Measurements from ENCODE around the gene SLC12A5. TPM values are rescaled to one million over a fixed set of nuclear protein-coding genes. Genes with fewer than 3 reads are reported as not detected.
A peak's percentile ranks its signal among the peaks of the same experiment; 100 is the strongest.

Gene SLC12A5
- total RNA-seq, 1 experiment from 2014 or later, result 7.2 TPM

DNA sequence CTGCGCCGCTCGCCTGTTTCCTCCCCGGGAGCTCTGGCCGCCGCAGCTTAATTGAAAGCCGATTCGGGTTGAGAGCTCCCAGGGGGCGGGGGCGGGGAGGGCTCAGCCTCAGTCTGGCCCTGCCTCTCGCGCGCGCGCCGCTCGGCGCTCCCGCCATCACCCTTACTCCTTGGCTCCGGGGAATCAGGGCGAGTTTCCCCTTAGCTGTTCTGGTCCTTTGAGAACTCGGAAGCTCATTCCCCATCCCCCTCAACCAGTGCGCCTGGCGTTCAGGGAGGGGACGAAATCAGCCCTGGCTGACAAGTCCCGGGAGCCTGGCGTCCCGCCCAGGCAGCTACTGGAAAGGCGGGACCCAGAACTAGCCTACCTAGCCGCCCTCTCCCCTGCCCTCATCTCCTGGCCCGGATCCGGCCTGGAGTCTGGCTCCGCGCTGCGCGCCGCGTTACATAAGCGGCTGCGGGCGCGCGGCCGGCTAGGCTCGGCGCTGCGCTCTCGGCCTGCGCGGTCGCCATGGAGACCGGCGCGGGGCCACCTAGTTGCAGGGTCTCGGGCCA, 2.8 kb downstream of the SLC12A5 start (continued):
- TF ChIP-seq NFYB (CRISPR knock-in tag; conservative IDR thresholded peaks at IDR 0.05; ENCODE audit: low read depth) (no peak), SMAD4 (CRISPR knock-in tag; IDR thresholded peaks at IDR 0.05) (no peak), TEAD4 (CRISPR knock-in tag; IDR thresholded peaks at IDR 0.05) (no peak), PRDM15 (CRISPR knock-in tag; IDR thresholded peaks at IDR 0.05) (peak; percentile 89), ZNF219 (CRISPR knock-in tag; IDR thresholded peaks at IDR 0.05; ENCODE audit: borderline replicate concordance) (no peak), TEAD1 (CRISPR knock-in tag; IDR thresholded peaks at IDR 0.05) (no peak), ETV6 (CRISPR knock-in tag; IDR thresholded peaks at IDR 0.05) (no peak), RORB (CRISPR knock-in tag; IDR thresholded peaks at IDR 0.05) (no peak), TP53 (CRISPR knock-in tag; IDR thresholded peaks at IDR 0.05) (no peak), FOXK1 (CRISPR knock-in tag; IDR thresholded peaks at IDR 0.05) (no peak), ZBTB21 (CRISPR knock-in tag; IDR thresholded peaks at IDR 0.05; ENCODE audit: borderline replicate concordance) (no peak), ZNF416 (CRISPR knock-in tag; IDR thresholded peaks at IDR 0.05) (no peak), ELF4 (CRISPR knock-in tag; IDR thresholded peaks at IDR 0.05; ENCODE audit: low read depth) (no peak), FOXP1 (CRISPR knock-in tag; IDR thresholded peaks at IDR 0.05; ENCODE audit: borderline replicate concordance) (peak; percentile 58; the same call in 1 of the 2 replicates), ATF1 (CRISPR knock-in tag; IDR thresholded peaks at IDR 0.05) (no peak), CBFB (CRISPR knock-in tag; IDR thresholded peaks at IDR 0.05; ENCODE audit: low read depth) (0 out of 2 replicates have a peak, but pooled peaks have one; percentile 63), RELA (CRISPR knock-in tag; IDR thresholded peaks at IDR 0.05; ENCODE audit: borderline replicate concordance) (no peak), KAT7 (CRISPR knock-in tag; IDR thresholded peaks at IDR 0.05; ENCODE audit: borderline replicate concordance) (no peak), ZNF396 (CRISPR knock-in tag; IDR thresholded peaks at IDR 0.05; ENCODE audit: borderline replicate concordance) (no peak), ZNF317 (CRISPR knock-in tag; IDR thresholded peaks at IDR 0.05; ENCODE audit: borderline replicate concordance, low read depth) (no peak), ESRRA (CRISPR knock-in tag; IDR thresholded peaks at IDR 0.05; ENCODE audit: borderline replicate concordance) (0 out of 2 replicates have a peak, but pooled peaks have one; percentile 39), HMGXB4 (CRISPR knock-in tag; IDR thresholded peaks at IDR 0.05) (0 out of 2 replicates have a peak, but pooled peaks have one; percentile 59), GABPB1 (CRISPR knock-in tag; IDR thresholded peaks at IDR 0.05) (no peak), ZNF281 (CRISPR knock-in tag; IDR thresholded peaks at IDR 0.05) (no peak), HMGA2 (CRISPR knock-in tag; IDR thresholded peaks at IDR 0.05) (no peak), JUN (CRISPR knock-in tag; IDR thresholded peaks at IDR 0.05) (no peak), NFATC4 (CRISPR knock-in tag; IDR thresholded peaks at IDR 0.05) (no peak)
- TF ChIP-seq, protein P1, sequence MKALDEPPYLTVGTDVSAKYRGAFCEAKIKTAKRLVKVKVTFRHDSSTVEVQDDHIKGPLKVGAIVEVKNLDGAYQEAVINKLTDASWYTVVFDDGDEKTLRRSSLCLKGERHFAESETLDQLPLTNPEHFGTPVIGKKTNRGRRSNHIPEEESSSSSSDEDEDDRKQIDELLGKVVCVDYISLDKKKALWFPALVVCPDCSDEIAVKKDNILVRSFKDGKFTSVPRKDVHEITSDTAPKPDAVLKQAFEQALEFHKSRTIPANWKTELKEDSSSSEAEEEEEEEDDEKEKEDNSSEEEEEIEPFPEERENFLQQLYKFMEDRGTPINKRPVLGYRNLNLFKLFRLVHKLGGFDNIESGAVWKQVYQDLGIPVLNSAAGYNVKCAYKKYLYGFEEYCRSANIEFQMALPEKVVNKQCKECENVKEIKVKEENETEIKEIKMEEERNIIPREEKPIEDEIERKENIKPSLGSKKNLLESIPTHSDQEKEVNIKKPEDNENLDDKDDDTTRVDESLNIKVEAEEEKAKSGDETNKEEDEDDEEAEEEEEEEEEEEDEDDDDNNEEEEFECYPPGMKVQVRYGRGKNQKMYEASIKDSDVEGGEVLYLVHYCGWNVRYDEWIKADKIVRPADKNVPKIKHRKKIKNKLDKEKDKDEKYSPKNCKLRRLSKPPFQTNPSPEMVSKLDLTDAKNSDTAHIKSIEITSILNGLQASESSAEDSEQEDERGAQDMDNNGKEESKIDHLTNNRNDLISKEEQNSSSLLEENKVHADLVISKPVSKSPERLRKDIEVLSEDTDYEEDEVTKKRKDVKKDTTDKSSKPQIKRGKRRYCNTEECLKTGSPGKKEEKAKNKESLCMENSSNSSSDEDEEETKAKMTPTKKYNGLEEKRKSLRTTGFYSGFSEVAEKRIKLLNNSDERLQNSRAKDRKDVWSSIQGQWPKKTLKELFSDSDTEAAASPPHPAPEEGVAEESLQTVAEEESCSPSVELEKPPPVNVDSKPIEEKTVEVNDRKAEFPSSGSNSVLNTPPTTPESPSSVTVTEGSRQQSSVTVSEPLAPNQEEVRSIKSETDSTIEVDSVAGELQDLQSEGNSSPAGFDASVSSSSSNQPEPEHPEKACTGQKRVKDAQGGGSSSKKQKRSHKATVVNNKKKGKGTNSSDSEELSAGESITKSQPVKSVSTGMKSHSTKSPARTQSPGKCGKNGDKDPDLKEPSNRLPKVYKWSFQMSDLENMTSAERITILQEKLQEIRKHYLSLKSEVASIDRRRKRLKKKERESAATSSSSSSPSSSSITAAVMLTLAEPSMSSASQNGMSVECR (CRISPR knock-in tag; IDR thresholded peaks at IDR 0.05; ENCODE audit: borderline replicate concordance), result peak; percentile 40; the same call in 1 of the 2 replicates
- TF ChIP-seq, protein P2, sequence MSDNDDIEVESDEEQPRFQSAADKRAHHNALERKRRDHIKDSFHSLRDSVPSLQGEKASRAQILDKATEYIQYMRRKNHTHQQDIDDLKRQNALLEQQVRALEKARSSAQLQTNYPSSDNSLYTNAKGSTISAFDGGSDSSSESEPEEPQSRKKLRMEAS (CRISPR knock-in tag; IDR thresholded peaks at IDR 0.05), result no peak
